ENCODE results near the gene UQCC2.

DNA sequence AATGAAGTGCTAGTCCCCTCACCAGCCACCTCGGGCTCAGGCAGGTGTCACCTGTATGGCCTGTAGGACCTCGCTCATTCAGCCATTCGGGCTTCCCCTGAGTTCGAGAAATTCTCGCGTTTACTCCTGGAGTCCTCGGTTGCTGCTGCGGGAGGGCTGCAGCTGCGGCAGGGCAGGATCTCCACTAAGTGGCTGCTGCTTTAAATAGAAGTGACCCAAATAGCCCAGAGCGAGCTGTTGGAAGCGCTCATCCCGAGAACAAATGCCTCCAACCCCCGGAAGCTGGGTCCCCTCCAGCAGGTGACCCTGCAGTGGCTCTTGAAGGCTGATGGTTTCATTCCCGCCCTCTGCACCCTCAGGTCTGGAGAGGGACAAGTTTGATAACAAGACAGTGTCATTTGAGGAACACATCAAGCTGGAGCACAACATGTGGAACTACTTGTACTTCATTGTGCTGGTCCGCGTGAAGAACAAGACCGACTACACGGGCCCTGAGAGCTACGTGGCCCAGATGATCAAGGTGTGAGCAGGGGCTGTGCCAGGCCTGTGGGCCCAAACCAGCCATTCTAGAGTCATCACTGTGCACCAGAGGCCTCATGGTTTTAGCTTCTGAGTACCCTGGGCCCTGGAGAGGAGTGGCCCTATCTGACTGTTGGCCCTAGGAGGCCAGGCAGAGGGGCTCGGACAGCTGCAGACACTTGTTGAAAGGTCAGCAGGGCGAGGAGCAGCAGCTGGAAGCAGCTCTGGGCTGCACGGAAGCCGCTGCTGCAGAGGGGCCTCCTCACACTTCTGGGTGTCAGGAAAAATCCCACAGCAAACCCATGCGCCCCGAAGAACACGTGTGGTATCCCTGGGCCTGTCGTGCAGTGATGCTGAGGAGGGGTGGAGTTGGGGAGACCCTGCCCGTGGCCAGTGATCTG, 18.1 kb downstream of the UQCC2 start:
- no peak for TF ChIP-seq CTCF (IDR thresholded peaks at IDR 0.05)
- TF ChIP-seq POLR2A (IDR thresholded peaks at IDR 0.05) = no peak

All from testis (tissue), 2 donors.